NT2/D1 (cell line): ENCODE measurements around the gene RBFOX2.

Source experiments
- SUZ12 ChIP-seq: IDR thresholded peaks from 2 replicates; pipeline ENCODE4 v1.6.1; 2011; ENCODE audit not compliant: insufficient read length, insufficient read depth; ENCODE audit errors: extremely low read depth
- ZNF274 ChIP-seq: IDR thresholded peaks from 2 replicates; pipeline ENCODE4 v1.6.1; 2011; ENCODE audit warnings: mild to moderate bottlenecking, low read depth, low read length

GRCh38 chr22:35711336-35711735 is 317.3 kb downstream of the RBFOX2 start:
- TF ChIP-seq ZNF274 = no peak
- TF ChIP-seq SUZ12 = no peak
